Measurements from ENCODE around the gene VEZT. TPM values are rescaled to one million over a fixed set of nuclear protein-coding genes. Genes with fewer than 3 reads are reported as not detected.

The VEZT gene
- total and polyA plus RNA-seq, 9 of the 15 experiments (the other 6 are each of a cell fraction or from before 2014, with no cell fraction given), result 16.1 to 61.5 (median 32.6) TPM

DNA sequence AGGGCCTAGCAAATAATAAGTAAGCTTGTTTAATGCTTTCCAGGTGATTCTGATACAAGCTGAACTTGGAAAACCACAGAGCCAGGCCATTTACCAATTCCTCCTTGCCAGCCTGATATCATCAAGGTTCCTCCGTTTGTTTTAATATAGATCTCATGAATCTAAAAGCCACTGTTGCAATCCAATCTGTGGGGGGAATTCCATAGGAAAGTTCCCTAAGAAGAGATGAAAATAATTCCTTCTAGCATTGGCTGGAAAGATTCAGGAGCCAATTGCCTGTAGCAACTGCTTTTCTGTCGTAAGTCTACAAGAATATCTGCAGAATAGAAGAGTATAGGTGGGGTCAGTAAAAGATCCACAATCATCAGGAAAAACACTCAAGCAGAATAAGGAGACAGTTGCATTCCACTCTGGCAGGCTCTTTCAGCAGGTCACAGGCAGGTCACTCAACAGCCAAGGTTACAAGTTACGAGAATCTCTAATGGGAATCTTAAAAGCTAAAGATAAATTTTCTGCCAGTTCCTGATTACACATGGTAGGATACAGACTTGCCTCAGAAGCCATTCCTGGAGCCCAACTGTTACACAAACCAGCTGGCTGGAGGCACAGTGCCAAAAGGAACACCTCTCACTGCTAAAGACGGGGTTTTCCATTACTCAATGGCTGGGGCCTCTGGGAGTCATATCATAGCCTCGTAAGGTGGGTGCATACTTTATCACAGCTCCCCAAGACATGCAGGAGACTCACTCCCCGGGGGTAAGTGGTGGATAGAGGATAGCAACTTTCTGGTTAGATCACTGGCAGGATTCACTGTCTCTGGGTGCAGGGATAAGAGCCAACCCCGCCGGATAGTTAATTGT lies 44.0 kb upstream of the VEZT start (continued):
- TF ChIP-seq, protein P1, sequence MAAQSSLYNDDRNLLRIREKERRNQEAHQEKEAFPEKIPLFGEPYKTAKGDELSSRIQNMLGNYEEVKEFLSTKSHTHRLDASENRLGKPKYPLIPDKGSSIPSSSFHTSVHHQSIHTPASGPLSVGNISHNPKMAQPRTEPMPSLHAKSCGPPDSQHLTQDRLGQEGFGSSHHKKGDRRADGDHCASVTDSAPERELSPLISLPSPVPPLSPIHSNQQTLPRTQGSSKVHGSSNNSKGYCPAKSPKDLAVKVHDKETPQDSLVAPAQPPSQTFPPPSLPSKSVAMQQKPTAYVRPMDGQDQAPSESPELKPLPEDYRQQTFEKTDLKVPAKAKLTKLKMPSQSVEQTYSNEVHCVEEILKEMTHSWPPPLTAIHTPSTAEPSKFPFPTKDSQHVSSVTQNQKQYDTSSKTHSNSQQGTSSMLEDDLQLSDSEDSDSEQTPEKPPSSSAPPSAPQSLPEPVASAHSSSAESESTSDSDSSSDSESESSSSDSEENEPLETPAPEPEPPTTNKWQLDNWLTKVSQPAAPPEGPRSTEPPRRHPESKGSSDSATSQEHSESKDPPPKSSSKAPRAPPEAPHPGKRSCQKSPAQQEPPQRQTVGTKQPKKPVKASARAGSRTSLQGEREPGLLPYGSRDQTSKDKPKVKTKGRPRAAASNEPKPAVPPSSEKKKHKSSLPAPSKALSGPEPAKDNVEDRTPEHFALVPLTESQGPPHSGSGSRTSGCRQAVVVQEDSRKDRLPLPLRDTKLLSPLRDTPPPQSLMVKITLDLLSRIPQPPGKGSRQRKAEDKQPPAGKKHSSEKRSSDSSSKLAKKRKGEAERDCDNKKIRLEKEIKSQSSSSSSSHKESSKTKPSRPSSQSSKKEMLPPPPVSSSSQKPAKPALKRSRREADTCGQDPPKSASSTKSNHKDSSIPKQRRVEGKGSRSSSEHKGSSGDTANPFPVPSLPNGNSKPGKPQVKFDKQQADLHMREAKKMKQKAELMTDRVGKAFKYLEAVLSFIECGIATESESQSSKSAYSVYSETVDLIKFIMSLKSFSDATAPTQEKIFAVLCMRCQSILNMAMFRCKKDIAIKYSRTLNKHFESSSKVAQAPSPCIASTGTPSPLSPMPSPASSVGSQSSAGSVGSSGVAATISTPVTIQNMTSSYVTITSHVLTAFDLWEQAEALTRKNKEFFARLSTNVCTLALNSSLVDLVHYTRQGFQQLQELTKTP (IDR thresholded peaks at IDR 0.05; ENCODE audit: low read depth in 1 of 2, partially characterized antibody in 2 of 2), result no peak
- no peak for TF ChIP-seq U2AF2 (optimal IDR thresholded peaks at IDR 0.05; ENCODE audit: low read depth, low read length)
- 0 out of 2 replicates have a peak, but pooled peaks have one; percentile 32 for TF ChIP-seq PHF21A (IDR thresholded peaks at IDR 0.05; ENCODE audit: borderline replicate concordance, low read depth)
- TF ChIP-seq ZC3H11A (IDR thresholded peaks at IDR 0.05; ENCODE audit: low read depth, low read length), result no peak
- TF ChIP-seq, protein P2, sequence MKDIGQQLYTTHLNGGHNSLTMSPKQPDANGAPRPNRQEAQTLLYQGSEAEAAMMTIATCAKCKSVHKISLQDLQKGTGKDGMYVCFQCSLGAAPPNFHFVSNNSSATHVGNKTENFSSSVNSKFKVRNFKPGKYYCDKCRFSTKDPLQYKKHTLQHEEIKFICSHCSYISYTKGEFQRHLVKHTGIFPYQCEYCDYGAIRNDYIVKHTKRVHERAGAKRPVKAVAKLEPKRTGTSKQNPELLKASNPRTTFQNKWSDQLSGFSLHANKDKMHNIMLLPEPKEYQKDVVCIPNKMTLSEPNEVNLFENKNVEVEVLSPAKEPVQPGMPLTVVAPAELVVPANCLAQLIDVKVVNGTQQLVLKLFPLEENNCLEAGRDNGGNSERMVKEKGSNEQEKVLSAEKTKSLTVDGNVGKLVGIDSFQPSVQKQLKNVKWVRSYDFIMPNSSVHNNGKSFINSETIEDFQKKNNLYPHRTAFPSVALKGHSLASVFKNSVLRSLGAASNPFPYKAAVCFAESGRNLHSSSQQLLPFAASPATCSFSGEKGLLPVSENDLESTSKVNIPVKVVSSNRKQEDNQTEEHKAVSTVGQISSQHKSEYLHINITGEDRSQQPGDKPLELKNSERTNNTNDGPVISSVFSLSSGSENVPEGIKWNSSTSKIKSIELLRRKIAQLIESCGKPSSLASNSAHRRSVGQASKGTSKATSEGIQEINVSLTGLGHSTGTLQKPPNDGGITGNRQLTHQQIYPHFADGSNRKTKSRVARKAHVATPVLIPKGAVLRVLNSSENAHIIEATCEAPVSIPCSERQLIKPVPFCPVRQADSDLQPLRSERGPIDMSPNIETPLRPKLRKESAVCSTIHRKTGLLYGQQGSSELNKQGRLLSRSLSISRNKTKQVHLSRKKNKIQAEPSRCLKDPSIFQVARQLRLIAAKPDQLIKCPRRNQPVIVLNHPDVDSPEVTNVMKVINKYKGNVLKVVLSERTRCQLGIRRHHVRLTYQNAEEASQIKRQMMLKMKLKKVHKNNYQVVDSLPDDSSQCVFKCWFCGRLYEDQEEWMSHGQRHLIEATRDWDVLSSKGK (CRISPR knock-in tag; IDR thresholded peaks at IDR 0.05), result no peak
- TF ChIP-seq, protein P3, sequence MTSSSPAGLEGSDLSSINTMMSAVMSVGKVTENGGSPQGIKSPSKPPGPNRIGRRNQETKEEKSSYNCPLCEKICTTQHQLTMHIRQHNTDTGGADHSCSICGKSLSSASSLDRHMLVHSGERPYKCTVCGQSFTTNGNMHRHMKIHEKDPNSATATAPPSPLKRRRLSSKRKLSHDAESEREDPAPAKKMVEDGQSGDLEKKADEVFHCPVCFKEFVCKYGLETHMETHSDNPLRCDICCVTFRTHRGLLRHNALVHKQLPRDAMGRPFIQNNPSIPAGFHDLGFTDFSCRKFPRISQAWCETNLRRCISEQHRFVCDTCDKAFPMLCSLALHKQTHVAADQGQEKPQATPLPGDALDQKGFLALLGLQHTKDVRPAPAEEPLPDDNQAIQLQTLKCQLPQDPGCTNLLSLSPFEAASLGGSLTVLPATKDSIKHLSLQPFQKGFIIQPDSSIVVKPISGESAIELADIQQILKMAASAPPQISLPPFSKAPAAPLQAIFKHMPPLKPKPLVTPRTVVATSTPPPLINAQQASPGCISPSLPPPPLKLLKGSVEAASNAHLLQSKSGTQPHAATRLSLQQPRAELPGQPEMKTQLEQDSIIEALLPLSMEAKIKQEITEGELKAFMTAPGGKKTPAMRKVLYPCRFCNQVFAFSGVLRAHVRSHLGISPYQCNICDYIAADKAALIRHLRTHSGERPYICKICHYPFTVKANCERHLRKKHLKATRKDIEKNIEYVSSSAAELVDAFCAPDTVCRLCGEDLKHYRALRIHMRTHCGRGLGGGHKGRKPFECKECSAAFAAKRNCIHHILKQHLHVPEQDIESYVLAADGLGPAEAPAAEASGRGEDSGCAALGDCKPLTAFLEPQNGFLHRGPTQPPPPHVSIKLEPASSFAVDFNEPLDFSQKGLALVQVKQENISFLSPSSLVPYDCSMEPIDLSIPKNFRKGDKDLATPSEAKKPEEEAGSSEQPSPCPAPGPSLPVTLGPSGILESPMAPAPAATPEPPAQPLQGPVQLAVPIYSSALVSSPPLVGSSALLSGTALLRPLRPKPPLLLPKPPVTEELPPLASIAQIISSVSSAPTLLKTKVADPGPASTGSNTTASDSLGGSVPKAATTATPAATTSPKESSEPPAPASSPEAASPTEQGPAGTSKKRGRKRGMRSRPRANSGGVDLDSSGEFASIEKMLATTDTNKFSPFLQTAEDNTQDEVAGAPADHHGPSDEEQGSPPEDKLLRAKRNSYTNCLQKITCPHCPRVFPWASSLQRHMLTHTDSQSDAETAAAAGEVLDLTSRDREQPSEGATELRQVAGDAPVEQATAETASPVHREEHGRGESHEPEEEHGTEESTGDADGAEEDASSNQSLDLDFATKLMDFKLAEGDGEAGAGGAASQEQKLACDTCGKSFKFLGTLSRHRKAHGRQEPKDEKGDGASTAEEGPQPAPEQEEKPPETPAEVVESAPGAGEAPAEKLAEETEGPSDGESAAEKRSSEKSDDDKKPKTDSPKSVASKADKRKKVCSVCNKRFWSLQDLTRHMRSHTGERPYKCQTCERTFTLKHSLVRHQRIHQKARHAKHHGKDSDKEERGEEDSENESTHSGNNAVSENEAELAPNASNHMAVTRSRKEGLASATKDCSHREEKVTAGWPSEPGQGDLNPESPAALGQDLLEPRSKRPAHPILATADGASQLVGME (CRISPR knock-in tag; IDR thresholded peaks at IDR 0.05), result no peak
- TF ChIP-seq POLR2AphosphoS2 (IDR thresholded peaks at IDR 0.05; ENCODE audit: low read length), result no peak

All from K562 (cell line).